ENCODE results near the gene NMT1.
A peak's percentile ranks its signal among the peaks of the same experiment; 100 is the strongest.

Gene NMT1

DNA sequence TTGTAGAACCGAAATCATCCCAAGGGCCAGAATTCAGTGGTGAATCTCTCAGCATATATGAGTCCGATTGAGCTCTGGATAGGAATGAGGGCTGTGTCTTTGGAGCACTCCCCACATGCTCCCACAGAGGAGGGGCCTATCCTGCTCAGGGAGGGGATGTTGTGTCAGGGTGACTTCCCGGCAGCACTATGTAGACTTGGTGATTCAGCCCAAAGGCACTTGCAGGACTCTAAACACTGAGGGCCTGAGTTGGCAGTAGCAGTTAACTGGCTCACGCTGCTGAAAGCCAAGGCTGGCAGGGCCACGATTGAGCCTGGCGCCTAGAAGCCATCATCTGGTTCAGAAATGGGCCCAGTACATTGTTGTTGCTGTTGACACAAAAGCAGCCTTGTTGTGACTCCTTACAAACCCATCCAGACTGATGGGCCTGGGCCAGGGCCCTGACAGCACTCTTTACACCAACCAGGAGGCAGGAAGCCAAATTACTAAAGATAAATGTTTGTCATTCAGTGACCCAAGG, 31.9 kb downstream of the NMT1 start:
- FAIRE-seq (no peak), DNase-seq (ENCODE audit: insufficient read length, low spot score) (no peak)
- TF ChIP-seq CTCF (IDR thresholded peaks at IDR 0.05; ENCODE audit: insufficient read depth, missing control alignments): no peak

- no peak for FAIRE-seq
- no peak for TF ChIP-seq CTCF (IDR thresholded peaks at IDR 0.05; ENCODE audit: insufficient read depth, missing control alignments)
- no peak for DNase-seq (ENCODE audit: insufficient read length, low spot score)
Measured at GRCh38 chr17:45093444-45094110, 32.5 kb downstream of the NMT1 start.

GRCh38 chr17:45096141-45096540, 35.0 kb downstream of the NMT1 start:
- TF ChIP-seq CTCF (IDR thresholded peaks at IDR 0.05; ENCODE audit: insufficient read depth, missing control alignments): peak; percentile 46
- DNase-seq (ENCODE audit: insufficient read length, low spot score) (peak; percentile 25), FAIRE-seq (no peak)

DNA sequence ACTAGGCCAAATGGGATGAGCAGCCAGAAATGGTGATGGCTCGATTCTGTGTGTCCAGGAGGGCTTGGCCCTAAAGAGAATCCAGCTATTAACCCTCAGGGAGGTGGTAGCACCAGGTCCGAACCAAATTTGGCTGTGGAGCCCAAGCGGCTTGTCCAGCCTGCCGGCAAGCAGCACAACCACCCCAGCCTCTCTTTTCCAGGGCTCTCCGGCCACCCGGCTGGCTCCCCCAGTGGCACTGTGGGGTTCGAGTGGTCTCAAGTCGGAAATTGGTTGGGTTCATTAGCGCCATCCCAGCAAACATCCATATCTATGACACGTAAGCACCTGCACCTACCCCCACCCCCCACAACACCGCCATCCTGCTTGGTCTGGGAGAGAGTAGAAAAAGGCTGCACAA, 35.8 kb downstream of the NMT1 start:
- TF ChIP-seq CTCF (IDR thresholded peaks at IDR 0.05; ENCODE audit: insufficient read depth, missing control alignments): no peak
- no peak for DNase-seq (ENCODE audit: insufficient read length, low spot score)
- no peak for FAIRE-seq

- no peak for TF ChIP-seq CTCF (IDR thresholded peaks at IDR 0.05; ENCODE audit: insufficient read depth, missing control alignments)
- DNase-seq (ENCODE audit: insufficient read length, low spot score): no peak
- no peak for FAIRE-seq
Measured at GRCh38 chr17:45098081-45098868, 37.2 kb downstream of the NMT1 start.

DNA sequence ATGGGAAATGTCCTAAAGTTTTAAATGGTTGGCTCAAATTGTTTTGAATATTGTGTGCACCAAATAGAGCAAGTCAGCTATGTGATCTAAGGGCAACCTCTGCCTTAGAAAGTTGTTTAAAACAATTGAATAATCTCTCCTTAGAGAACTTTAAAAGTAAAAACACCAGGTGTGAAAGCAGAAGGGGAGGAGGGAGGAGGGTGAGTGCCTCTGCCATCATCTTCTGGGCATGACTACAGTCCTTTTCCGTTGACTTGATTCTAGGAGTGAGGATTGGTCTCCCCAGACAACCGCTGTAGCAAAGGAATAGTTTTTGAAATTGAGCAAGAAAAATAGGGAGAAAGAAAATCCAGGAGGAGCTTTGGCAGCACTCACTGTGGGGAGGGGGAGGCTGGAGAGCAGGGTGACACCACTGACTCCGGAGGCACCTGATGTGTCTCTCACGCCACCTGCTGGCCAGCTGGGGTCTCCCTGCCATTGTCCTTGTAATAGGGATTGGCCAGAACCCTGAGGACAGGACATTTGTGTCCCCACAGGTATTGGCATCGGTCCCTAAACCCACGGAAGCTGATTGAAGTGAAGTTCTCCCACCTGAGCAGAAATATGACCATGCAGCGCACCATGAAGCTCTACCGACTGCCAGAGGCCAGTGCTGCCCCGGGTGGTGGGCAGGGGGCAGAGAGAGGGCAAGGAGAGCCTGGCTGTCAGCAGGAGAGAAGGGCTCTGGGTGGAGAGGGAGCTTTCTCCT, 37.9 kb downstream of the NMT1 start:
- FAIRE-seq (no peak), DNase-seq (ENCODE audit: insufficient read length, low spot score) (peak; percentile 98)
- TF ChIP-seq CTCF (IDR thresholded peaks at IDR 0.05; ENCODE audit: insufficient read depth, missing control alignments): peak; percentile 98
